GM18499 (cell line): Measurements from ENCODE around the gene INSR.
"Not testable (repeated sequence)": the region's sequence is repeated elsewhere in the genome, so short reads cannot be mapped to it uniquely, and the experiment has no call there.

Experiments
- ATAC-seq: cut with Tn5 transposase; IDR thresholded peaks from one replicate; pipeline ENCODE4 v1.9.1; 2021; ENCODE audit warnings: moderate number of reproducible peaks; ENCODE audit not compliant: insufficient read depth, unreplicated experiment

The INSR gene

DNA sequence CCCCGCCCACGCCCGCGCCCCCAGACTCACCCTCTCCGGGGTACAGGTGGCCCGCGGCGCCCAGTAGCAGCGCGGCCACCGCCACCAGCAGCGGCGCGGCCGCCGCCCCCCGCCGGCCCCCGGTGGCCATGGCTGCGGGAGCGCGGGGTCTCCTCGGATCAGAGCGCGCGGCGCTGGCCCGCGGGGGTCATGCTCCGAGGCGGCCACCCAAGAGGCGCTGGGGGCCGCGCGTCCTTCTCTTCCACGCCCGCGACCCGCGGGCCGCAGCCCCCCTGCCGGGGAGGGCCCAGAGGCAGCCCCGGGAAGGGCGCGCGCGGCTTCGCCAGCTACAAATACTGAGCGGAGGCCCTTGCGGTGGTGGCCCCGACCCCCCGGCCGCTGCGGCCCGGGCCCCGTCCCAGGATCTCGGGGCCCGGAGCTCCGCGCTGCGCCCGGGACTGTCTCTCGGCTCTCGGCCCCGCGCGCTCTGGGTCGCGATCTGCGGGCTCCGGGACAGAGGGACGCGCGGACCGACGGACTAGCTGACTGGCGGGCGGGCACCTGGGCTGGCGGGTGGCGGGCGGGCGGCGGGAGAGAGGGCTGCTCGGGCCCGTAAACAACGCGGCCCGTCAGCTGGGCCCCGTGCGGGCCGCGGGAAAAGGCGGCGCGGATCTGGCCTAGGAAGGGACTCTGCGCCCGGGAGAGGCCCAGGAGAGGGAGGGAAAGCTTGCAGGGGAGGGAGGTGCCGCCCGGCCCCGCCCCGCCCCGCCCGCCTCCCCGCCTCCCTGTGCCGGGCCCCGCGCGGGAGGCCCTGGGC lies at the start of gene INSR:
Gene INSR (minus strand): TSS at position 653 of the 796 bp plus-strand sequence. CDS start 523 bp downstream, at position 130.
- no peak for ATAC-seq

- ATAC-seq = no peak
These were observed 47.9 kb upstream of the INSR start for GRCh38 chr19:7342143-7342542.

- no peak for ATAC-seq
These were observed 47.0 kb upstream of the INSR start for GRCh38 chr19:7340959-7341837.

DNA sequence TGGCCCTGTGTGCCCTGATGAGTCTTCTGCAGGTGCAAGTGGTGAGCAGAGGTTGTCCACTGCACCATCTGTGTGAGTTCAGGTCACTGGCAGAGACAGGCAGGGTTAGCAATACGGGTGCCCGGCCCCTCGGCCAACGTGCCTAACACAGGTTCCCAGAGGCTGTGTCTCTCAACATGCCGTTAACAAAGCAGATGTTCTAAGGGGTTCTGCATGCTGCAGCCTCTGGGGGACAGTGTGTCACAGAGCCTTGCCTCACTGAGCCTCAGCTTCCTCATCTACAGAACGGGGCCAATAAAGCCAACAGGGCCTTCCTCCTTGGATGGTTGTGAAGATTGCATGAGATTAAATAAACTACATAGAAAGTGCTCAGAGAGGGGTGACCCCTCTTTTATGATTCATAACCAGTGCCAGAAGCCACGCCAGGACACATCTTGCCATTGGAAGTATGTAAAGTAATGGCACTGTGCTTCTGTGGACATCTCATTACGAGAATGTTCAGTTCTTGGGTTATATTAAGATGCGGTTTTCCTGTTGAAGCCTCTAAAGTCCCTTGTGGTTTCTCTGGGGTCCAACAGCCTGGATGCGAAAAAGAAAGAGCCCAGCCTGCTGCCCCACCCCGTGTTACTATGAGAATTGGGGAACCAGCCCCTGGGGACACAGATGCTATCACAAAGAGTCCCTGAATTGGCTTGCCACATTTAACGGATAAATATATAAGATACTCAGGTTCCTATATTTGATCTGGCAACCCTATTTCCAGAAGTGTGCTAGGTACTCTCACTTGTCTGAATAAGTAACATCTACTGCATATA lies 43.4 kb upstream of the INSR start:
- peak; percentile 45 for ATAC-seq

DNA sequence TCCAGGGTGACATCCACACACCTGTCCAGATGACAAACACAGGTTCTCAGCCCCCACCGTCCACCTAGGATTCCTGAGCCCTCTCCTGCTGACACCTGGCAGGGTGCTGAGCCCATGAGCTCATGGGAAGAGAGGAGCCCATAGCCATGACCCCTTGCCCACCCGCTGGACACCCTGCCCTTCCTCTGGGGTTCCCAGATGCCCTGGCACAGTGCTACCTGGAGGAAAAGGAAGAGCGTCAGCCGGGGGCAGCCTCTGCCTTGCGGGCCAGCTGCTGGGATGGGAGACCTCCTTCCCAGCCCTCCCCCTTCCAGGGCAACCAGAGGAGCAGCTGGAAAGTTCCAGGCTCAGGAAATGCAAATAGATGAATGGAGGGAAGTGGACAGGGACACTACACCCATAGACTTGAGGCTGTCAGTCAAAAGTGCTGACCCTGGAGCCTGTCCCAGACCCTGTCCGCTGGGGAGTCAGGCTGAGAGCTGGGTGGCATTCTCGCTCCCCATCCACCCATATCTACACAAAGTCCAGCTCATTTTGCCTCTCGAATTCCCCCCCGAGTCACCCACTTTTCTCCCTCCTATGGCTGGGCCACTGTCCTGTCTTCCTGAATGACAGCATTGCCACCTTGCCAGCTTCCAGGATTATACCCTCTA lies 42.2 kb upstream of the INSR start:
- no peak for ATAC-seq

DNA sequence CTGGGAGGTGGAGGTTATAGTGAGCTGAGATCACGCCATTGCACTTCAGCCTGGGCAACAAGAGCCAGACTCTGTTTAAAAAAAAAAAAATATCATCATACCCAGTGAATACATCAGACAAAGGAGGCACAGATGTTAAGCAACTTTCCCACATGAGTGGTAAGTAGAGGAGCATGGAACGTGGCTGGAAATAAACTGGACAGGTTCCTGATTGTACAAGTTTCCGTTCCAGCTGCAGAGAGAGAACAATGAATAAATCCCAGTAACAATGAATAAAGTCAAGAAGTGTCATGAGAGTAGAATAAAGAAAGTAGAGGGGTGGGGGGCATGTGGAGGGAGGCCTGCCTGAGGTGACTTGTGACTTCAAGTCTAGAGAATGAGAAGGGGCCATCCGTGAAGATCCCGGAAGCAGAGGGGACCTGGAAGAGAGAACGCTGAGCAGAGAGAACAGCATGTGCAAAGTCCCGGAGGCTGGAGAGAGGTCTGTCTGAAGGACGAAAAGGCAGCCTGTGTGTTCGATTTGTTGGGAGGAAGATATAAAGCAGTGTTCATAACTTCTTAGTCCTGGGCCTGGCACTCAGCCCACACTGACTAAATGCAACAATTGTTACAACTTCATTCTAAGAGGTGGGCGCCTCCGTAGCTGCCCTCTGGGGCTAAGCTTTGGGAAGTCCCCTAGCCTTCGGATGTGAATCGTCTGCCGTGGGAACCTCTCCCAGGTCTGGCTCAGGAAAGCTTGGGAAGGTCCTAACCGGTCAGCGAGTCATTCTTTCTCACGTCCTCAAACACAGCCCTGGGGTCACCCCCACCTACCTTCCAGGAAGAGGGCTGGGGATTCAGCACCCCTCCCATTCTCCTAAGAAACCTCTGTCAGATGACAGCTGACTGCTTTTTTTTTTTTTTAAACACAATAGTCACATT lies 39.2 kb upstream of the INSR start:
- no peak for ATAC-seq

GRCh38 chr19:7331446-7331845 lies 37.2 kb upstream of the INSR start:
- no peak for ATAC-seq

DNA sequence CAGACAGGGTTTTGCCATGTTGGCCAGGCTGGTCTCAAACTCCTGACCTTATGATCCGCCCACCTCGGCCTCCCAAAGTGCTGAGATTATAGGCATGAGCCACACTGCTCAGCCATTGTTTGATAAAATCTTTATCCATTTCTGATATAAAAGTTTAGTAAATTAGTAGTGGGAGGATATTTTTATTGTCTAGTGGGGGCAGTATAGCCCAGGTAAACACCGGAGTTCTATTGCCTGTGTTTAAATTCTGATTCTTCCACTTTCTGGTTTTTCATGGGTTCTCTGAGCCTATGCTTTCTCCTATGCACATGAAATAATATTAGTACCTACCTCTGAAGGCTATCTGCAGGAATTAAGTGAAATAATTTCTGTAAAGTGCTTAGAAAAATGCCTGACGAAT lies 34.4 kb upstream of the INSR start:
- no peak for ATAC-seq

GRCh38 chr19:7327802-7328201 lies 33.6 kb upstream of the INSR start:
- ATAC-seq = no peak

DNA sequence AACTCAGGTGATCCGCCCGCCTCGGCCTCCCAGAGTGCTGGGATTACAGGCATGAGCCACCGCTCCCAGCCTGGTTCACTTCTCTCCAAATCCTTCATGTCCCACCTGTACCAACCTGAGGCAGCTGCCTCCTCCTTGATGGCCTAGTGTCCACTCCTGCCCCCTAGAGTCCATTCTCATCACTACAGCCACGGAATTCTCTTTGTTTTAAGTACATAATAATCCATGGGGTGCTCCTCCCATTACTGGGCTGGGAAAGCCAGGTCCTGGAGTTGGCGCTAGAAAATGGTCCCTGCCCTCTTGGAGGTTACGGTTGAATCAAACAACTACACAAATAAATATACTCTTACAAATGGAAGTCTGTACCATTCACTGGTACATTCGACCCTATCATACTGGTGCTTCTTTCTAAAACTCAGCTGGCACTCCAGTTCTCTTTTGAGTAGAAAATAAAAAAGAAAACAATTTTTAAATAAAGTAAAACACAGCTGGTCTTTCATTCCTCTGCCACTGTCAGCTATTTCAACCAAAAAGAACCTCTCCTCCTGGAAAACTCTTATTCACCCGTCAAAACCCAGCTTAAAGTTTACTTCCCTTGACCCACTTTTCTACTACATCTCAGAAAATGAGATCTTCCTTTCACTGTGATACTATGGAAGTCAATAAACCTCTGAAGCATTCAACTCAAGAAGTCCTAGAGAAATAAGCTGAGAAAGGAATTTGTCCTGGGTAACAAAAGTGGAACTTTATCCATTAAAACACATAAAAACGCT lies 32.1 kb upstream of the INSR start:
- no peak for ATAC-seq

GRCh38 chr19:7318176-7318575 lies 24.0 kb upstream of the INSR start:
- ATAC-seq = no peak

- ATAC-seq = no peak
These were observed 18.6 kb upstream of the INSR start for GRCh38 chr19:7312816-7313215.

- ATAC-seq = no peak
These were observed 17.7 kb upstream of the INSR start for GRCh38 chr19:7311911-7312310.

- not testable (repeated sequence) for ATAC-seq
These were observed 14.1 kb upstream of the INSR start for GRCh38 chr19:7308327-7308726.

GRCh38 chr19:7307590-7308218 lies 13.5 kb upstream of the INSR start:
- no peak for ATAC-seq

DNA sequence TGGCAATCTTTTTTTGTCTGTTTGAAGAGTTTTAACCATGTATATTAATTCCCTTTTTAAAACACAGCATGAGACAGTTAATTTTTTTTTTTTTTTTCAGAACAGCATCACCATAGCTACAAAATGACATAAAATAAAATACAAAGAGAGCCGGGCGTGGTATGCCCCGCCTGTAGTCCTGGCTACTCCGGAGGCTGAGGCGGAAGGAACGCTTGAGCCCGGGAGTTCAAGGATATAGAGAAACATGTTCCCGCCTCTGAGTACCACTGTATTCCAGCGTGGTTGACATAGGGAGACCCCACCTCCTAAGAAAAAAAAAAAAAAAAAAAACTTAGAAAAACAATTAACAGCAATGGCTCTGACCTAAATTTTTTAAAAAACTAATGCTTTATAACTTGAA lies 10.0 kb upstream of the INSR start:
- ATAC-seq = no peak

GRCh38 chr19:7303470-7303869 lies 9.3 kb upstream of the INSR start:
- ATAC-seq = no peak

DNA sequence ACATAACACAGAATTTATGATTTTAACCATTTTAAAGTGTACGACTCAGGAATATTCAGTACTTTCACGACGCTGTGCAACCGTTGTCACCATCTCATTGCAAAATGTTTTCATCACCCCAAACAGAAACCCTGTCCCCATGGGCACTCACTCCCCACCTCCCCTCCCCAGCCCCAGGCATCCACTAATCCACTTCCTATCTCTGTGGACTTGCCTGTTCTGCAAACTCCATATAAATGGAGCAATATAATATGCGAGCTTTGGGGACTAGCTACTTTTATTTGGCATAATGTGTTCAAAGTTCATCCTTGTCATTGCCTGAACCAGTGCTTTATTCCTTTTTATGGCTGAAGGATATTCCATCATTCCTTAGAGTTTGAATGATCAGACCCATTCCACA lies 7.3 kb upstream of the INSR start:
- no peak for ATAC-seq
